Astrocyte (in vitro differentiated cells and primary cell): ENCODE measurements around the gene MAPKAPK2. TPM values are rescaled to one million over a fixed set of nuclear protein-coding genes. Genes with fewer than 3 reads are reported as not detected.

Source experiments
- DNase-seq: peaks from one replicate; pipeline ENCODE4 v3.0.0-alpha.2; 2010; ENCODE audit warnings: low read depth
- FAIRE-seq: peaks from 2 replicates; lab custom pipeline; 2011; peaks lifted over from hg19 to GRCh38; lab: Jason Lieb, UNC
- H2AFZ ChIP-seq: 2 replicates; pipeline ENCODE4 v1.6.0; 2012; ENCODE audit warnings: low read depth, low read length, inconsistent platforms
- H3K27ac ChIP-seq: 2 replicates; pipeline ENCODE4 v1.5.1; 2011; ENCODE audit warnings: low read depth, low read length, inconsistent platforms
- H3K27me3 ChIP-seq: 2 replicates; pipeline ENCODE4 v1.6.0; 2011; ENCODE audit warnings: low read length, inconsistent platforms; ENCODE audit not compliant: insufficient read depth
- H3K36me3 ChIP-seq: 2 replicates; pipeline ENCODE4 v1.5.1; 2011; ENCODE audit warnings: low read length, inconsistent platforms; ENCODE audit not compliant: insufficient read depth
- H3K4me1 ChIP-seq: 2 replicates; pipeline ENCODE4 v1.5.1; 2011; ENCODE audit warnings: low read length, inconsistent platforms; ENCODE audit not compliant: insufficient read depth
- H3K4me2 ChIP-seq: 2 replicates; pipeline ENCODE4 v1.6.0; 2012; ENCODE audit warnings: low read length, inconsistent platforms
- H3K4me3 ChIP-seq: 2 replicates; pipeline ENCODE4 v1.5.1; 2011; ENCODE audit warnings: low read depth, mild to moderate bottlenecking, low read length, inconsistent platforms; ENCODE audit not compliant: insufficient read depth
- H3K79me2 ChIP-seq: 2 replicates; pipeline ENCODE4 v1.6.0; 2012; ENCODE audit warnings: mild to moderate bottlenecking, low read length, inconsistent platforms; ENCODE audit not compliant: insufficient read depth
- H3K9ac ChIP-seq: 2 replicates; pipeline ENCODE4 v1.6.0; 2012; ENCODE audit warnings: mild to moderate bottlenecking, low read length, inconsistent platforms
- H3K9me3 ChIP-seq: 2 replicates; pipeline ENCODE4 v1.5.1; 2012; ENCODE audit warnings: low read depth, mild to moderate bottlenecking, low read length, inconsistent platforms; ENCODE audit not compliant: insufficient read depth
- H4K20me1 ChIP-seq: 2 replicates; pipeline ENCODE4 v1.6.0; 2012; ENCODE audit warnings: low read length, inconsistent platforms; ENCODE audit not compliant: insufficient read depth
- H3K27ac Mint-ChIP-seq: one replicate; pipeline ENCODE4 v1.8.0; 2021; ENCODE audit warnings: mild to moderate bottlenecking, mixed read lengths; ENCODE audit not compliant: unreplicated experiment
- H3K27me3 Mint-ChIP-seq: one replicate; pipeline ENCODE4 v1.8.0; 2021; ENCODE audit warnings: low read depth, mixed read lengths; ENCODE audit not compliant: unreplicated experiment
- H3K36me3 Mint-ChIP-seq: one replicate; pipeline ENCODE4 v1.8.0; 2021; ENCODE audit warnings: low read depth, mixed read lengths; ENCODE audit not compliant: unreplicated experiment
- H3K4me1 Mint-ChIP-seq: one replicate; pipeline ENCODE4 v1.8.0; 2021; ENCODE audit warnings: low read depth, mixed read lengths; ENCODE audit not compliant: unreplicated experiment
- H3K4me3 Mint-ChIP-seq: one replicate; pipeline ENCODE4 v1.8.0; 2021; ENCODE audit warnings: mild to moderate bottlenecking, moderate library complexity, mixed read lengths; ENCODE audit not compliant: unreplicated experiment
- H3K9me3 Mint-ChIP-seq: one replicate; pipeline ENCODE4 v1.8.0; 2021; ENCODE audit warnings: mild to moderate bottlenecking, mixed read lengths; ENCODE audit not compliant: unreplicated experiment
- EZH2 ChIP-seq: IDR thresholded peaks from 2 replicates; pipeline ENCODE4 v1.6.1; 2012; ENCODE audit warnings: mild to moderate bottlenecking, low read length, inconsistent platforms; ENCODE audit not compliant: insufficient read depth
- total RNA-seq: library from RNA; stranded (reverse); gene quantifications from 2 replicates; pipeline ENCODE4 v1.2.1, GENCODE V29; 2021
- TF ChIP-seq, protein P1 (sequence below): IDR thresholded peaks from 2 replicates; pipeline ENCODE4 v1.5.1; 2011; ENCODE audit warnings: low read depth, mild to moderate bottlenecking, inconsistent platforms, low read length, moderate library complexity; ENCODE audit not compliant: insufficient read depth

The MAPKAPK2 gene
- total RNA-seq, 1 donor from 2014 or later = 108 TPM

DNA sequence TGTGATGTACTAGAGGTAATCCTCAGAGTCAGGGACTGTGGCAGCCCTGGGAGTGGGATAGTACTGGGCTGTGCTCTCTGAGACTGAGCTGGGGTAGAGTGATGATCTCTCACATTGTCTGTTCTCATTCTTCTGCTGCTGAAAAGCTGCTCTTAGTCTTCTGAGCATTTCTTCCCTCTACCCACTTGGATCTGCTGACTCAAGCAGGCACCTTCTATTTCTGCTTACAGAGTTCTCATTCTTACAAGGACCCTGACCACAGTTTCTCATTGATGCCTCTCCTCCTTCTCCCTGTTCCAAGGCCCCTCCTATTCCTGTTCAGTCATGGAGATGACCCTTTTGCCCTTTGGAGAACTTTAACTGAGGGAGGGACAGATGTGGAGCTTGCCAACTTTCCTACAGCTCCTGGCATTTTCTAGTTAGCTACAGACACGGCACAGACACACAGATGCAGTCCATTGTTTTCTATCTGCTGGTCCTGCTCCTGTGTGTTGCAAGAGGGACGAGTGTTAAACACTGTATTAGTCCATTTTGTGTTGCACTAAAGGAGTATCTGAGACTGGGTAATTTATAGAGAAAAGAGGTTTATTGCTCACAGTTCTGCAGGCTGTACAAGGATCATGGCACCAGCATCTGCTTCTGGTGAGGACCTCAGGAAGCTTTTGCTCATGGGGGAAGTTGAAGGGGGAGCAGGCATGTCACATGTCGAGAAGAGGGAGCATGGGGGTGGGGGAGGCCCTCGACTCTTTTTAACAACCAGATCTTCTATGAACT, 12.3 kb downstream of the MAPKAPK2 start:
- Histone ChIP-seq H4K20me1 (peaks cover 100% of the 10 kb centered on the region), H3K9ac (no peak overlapping the region), H3K4me1 (peaks cover 29% of the 10 kb centered on the region), H3K36me3 (no peaks in the 10 kb centered on the region), H3K4me3 (no peak overlapping the region), H3K79me2 (peaks cover 100% of the 10 kb centered on the region), H2AFZ (no peak overlapping the region), H3K27ac (no peak overlapping the region), H3K9me3 (no peaks in the 10 kb centered on the region), H3K4me2 (no peak overlapping the region), H3K27me3 (no peaks in the 10 kb centered on the region)
- no peak for FAIRE-seq
- peaks cover 9% of the 10 kb centered on the region for H3K36me3 Mint-ChIP-seq
- no peak overlapping the region for H3K4me3 Mint-ChIP-seq
- DNase-seq = no peak
- no peaks in the 10 kb centered on the region for H3K27me3 Mint-ChIP-seq
- TF ChIP-seq, protein P1, sequence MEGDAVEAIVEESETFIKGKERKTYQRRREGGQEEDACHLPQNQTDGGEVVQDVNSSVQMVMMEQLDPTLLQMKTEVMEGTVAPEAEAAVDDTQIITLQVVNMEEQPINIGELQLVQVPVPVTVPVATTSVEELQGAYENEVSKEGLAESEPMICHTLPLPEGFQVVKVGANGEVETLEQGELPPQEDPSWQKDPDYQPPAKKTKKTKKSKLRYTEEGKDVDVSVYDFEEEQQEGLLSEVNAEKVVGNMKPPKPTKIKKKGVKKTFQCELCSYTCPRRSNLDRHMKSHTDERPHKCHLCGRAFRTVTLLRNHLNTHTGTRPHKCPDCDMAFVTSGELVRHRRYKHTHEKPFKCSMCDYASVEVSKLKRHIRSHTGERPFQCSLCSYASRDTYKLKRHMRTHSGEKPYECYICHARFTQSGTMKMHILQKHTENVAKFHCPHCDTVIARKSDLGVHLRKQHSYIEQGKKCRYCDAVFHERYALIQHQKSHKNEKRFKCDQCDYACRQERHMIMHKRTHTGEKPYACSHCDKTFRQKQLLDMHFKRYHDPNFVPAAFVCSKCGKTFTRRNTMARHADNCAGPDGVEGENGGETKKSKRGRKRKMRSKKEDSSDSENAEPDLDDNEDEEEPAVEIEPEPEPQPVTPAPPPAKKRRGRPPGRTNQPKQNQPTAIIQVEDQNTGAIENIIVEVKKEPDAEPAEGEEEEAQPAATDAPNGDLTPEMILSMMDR = no peak
- no peak for TF ChIP-seq EZH2
- no peak overlapping the region for H3K27ac Mint-ChIP-seq
- H3K4me1 Mint-ChIP-seq = peaks cover 52% of the 10 kb centered on the region
- H3K9me3 Mint-ChIP-seq = no peaks in the 10 kb centered on the region

DNA sequence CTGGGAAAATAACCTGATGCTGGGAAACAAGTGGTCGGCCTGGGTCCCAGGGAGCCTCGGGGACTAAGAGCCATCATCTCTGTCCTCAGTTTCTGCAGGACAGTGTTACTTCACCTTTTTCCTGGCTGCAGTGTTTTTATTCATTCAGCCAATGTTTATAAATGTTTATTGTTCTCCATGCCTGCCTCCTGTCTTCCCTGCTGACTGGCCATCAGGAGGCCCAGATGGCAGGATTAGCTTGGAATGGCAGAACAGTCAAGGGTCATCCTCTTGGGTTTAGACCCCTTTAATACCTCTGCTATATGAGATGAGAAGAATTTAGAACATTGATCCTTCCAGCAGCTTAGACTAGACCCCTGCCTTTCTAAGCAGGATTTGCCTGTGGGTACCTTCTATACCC, 13.3 kb downstream of the MAPKAPK2 start:
- peaks cover 48% of the 10 kb centered on the region for H3K4me1 Mint-ChIP-seq
- peaks cover 100% of the 10 kb centered on the region for H4K20me1 ChIP-seq

More for the DNA sequence above, 13.3 kb downstream of the MAPKAPK2 start:
- no peak overlapping the region for H3K4me2 ChIP-seq
- DNase-seq = no peak
- H3K4me3 ChIP-seq = no peak overlapping the region
- H3K9me3 ChIP-seq = no peaks in the 10 kb centered on the region
- no peak overlapping the region for H3K9ac ChIP-seq
- peaks cover 100% of the 10 kb centered on the region for H3K79me2 ChIP-seq
- TF ChIP-seq EZH2 = no peak
- TF ChIP-seq, protein P1 = no peak
- H3K27ac ChIP-seq = no peak overlapping the region
- no peak overlapping the region for H3K27ac Mint-ChIP-seq
- H3K4me1 ChIP-seq = peaks cover 19% of the 10 kb centered on the region
- H3K36me3 ChIP-seq = no peaks in the 10 kb centered on the region
- no peak overlapping the region for H2AFZ ChIP-seq
- H3K4me3 Mint-ChIP-seq = no peak overlapping the region
- no peaks in the 10 kb centered on the region for H3K27me3 Mint-ChIP-seq
- H3K27me3 ChIP-seq = no peaks in the 10 kb centered on the region
- H3K9me3 Mint-ChIP-seq = no peaks in the 10 kb centered on the region
- no peak for FAIRE-seq
- H3K36me3 Mint-ChIP-seq = peaks cover 7% of the 10 kb centered on the region
